A673 (cell line): ENCODE data around the gene GORASP1.

ENCODE experiments used
- EZH2 ChIP-seq: fragments of 200-600 bp; sonication (generic); IDR thresholded peaks from 2 replicates; pipeline ENCODE4 v1.6.1; 2017; ENCODE audit warnings: borderline replicate concordance, low read depth, mild to moderate bottlenecking, mixed read lengths, antibody characterized with exemption, low read length; ENCODE audit not compliant: poor library complexity, severe bottlenecking
- TF ChIP-seq, protein P1 (sequence below): fragments of 300-800, 200-600 bp; sonication (generic); conservative IDR thresholded peaks from 2 replicates; pipeline ENCODE4 v1.5.1; 2017; ENCODE audit warnings: low read depth, mild to moderate bottlenecking, antibody characterized with exemption, low read length, moderate library complexity, mixed read lengths

DNA sequence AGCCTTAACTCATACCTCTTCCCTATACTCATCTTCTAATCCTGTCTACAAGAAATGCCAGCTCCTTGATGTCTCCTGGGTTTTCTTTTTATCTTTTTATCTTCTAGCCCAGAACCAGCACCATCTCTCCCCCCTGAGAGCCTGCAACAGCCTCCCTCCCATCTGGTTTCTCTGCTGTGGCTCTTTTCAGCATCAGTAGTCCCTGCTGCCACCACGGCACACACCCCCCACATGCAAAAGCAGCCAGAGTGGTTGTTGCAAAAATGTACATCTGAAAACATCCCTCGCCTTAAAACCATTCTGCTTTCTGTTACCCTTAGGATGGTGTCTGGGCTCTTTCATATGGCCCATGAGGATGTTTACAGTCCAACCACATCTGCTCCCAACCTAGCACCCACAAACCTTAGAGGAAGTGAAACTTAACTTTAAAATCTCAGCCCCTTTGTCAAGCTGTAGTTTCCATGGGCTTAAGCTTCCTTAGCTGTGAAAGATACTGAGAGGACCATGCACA is 828 bp upstream of the GORASP1 start:
- TF ChIP-seq, protein P1, sequence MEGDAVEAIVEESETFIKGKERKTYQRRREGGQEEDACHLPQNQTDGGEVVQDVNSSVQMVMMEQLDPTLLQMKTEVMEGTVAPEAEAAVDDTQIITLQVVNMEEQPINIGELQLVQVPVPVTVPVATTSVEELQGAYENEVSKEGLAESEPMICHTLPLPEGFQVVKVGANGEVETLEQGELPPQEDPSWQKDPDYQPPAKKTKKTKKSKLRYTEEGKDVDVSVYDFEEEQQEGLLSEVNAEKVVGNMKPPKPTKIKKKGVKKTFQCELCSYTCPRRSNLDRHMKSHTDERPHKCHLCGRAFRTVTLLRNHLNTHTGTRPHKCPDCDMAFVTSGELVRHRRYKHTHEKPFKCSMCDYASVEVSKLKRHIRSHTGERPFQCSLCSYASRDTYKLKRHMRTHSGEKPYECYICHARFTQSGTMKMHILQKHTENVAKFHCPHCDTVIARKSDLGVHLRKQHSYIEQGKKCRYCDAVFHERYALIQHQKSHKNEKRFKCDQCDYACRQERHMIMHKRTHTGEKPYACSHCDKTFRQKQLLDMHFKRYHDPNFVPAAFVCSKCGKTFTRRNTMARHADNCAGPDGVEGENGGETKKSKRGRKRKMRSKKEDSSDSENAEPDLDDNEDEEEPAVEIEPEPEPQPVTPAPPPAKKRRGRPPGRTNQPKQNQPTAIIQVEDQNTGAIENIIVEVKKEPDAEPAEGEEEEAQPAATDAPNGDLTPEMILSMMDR = no peak
- no peak for TF ChIP-seq EZH2
